Endothelial cell of umbilical vein (primary cell): Measurements from ENCODE around the gene SH3PXD2A. TPM values are rescaled to one million over a fixed set of nuclear protein-coding genes. Genes with fewer than 3 reads are reported as not detected.

ENCODE experiments used
- BruUV-seq: library from RNA; stranded (reverse); fragments of 400-500 nt; replicated peaks from 2 replicates; lab custom pipeline; 2021; lab: Mats Ljungman, UMichigan
- CTCF ChIA-PET: fragments of 300-600, 350-600 bp; sonication (Branson Sonifier 250); formaldehyde crosslinking; loops from one replicate; lab custom pipeline; 2021; ENCODE audit warnings: antibody characterized with exemption, inconsistent platforms; lab: Charles Lee
- POLR2A ChIA-PET: fragments of 300-600, 350-600 bp; sonication (Branson Sonifier 250); formaldehyde crosslinking; loops from one replicate; lab custom pipeline; 2021; ENCODE audit warnings: antibody characterized with exemption, inconsistent platforms; lab: Charles Lee
- DNase-seq: peaks from one replicate; pipeline ENCODE4 v3.0.0-alpha.2; 2011; ENCODE audit warnings: low read depth, low spot score
- FAIRE-seq: peaks from 2 replicates; lab custom pipeline; 2011; peaks lifted over from hg19 to GRCh38; lab: Jason Lieb, UNC
- H2AFZ ChIP-seq: 2 replicates; pipeline ENCODE4 v1.6.0; 2012; ENCODE audit warnings: low read depth, low read length, control low read depth, inconsistent platforms
- H3K27ac ChIP-seq: 2 replicates; pipeline ENCODE4 v1.5.1; 2011; ENCODE audit warnings: low read depth, mild to moderate bottlenecking, control low read depth, low read length, moderate library complexity; ENCODE audit not compliant: insufficient read depth
- H3K27me3 ChIP-seq, 2 experiments: 2 replicates each; pipeline versions ENCODE4 v1.6.0 to v1.6.1; 2011; ENCODE audit warnings: low read length in 2 of 2, mixed read lengths in 1 of 2; ENCODE audit not compliant: control insufficient read depth in 2 of 2, insufficient read depth in 2 of 2
- H3K36me3 ChIP-seq, 2 experiments: 2 replicates in 1 of 2; 3 replicates in 1 of 2; pipeline ENCODE4 v1.5.1; 2011; ENCODE audit warnings: low read length in 2 of 2, mild to moderate bottlenecking in 1 of 2, moderate library complexity in 1 of 2; ENCODE audit not compliant: control insufficient read depth in 2 of 2, insufficient read depth in 2 of 2; ENCODE audit errors: extremely low read depth in 1 of 2
- H3K4me1 ChIP-seq: 3 replicates; pipeline ENCODE4 v1.5.1; 2011; ENCODE audit warnings: mild to moderate bottlenecking, low read length; ENCODE audit not compliant: control insufficient read depth, insufficient read depth; ENCODE audit errors: extremely low read depth
- H3K4me2 ChIP-seq: 2 replicates; pipeline ENCODE4 v1.6.1; 2011; ENCODE audit warnings: low read length, control low read depth, mixed read lengths; ENCODE audit not compliant: insufficient read depth
- H3K4me3 ChIP-seq, 3 experiments: fragments of 200-600 bp in 1 of 3; sonication (generic), shearing (Covaris generic) in 1 of 3; replicated peaks in 1 of 3; 2 replicates each; pipeline ENCODE4 v1.5.1; 2011 to 2016; ENCODE audit warnings: control low read depth in 3 of 3, low read length in 3 of 3, mild to moderate bottlenecking in 2 of 3, inconsistent platforms in 1 of 3, low read depth in 1 of 3, moderate library complexity in 1 of 3; ENCODE audit not compliant: insufficient read depth in 1 of 3
- H3K79me2 ChIP-seq: 2 replicates; pipeline ENCODE4 v1.6.0; 2012; ENCODE audit warnings: low read length, inconsistent platforms; ENCODE audit not compliant: control insufficient read depth, insufficient read depth
- H3K9ac ChIP-seq: replicated peaks from 2 replicates; pipeline ENCODE3; 2011; ENCODE audit warnings: low read length, control low read depth; ENCODE audit not compliant: insufficient read depth; ENCODE audit errors: extremely low read depth
- H3K9me1 ChIP-seq: replicated peaks from 3 replicates; pipeline ENCODE4 v1.6.0; 2011; ENCODE audit warnings: mild to moderate bottlenecking, low read length; ENCODE audit not compliant: control insufficient read depth, insufficient read depth; ENCODE audit errors: extremely low read depth
- H3K9me3 ChIP-seq: replicated peaks from 2 replicates; pipeline ENCODE4 v1.5.1; 2012; ENCODE audit warnings: low read length, inconsistent platforms; ENCODE audit not compliant: control insufficient read depth, insufficient read depth
- H4K20me1 ChIP-seq: replicated peaks from 2 replicates; pipeline ENCODE3; 2011; ENCODE audit warnings: mild to moderate bottlenecking, low read length; ENCODE audit not compliant: control insufficient read depth, insufficient read depth; ENCODE audit errors: extremely low read depth
- EZH2 ChIP-seq: IDR thresholded peaks from 2 replicates; pipeline ENCODE4 v1.6.1; 2012; ENCODE audit warnings: borderline replicate concordance, low read depth, mild to moderate bottlenecking, moderate library complexity, low read length, inconsistent platforms; ENCODE audit not compliant: severe bottlenecking
- MYC ChIP-seq: IDR thresholded peaks from one replicate; pipeline ENCODE4 v1.6.1; 2011; ENCODE audit warnings: mild to moderate bottlenecking, low read depth, low read length
- POLR2A ChIP-seq: IDR thresholded peaks from 2 replicates; pipeline ENCODE4 v1.6.1; 2012; ENCODE audit warnings: low read depth, mild to moderate bottlenecking, control low read depth, low read length
- dilution Hi-C: fragments of 300-500 bp; cut with MboI; formaldehyde crosslinking; loops from one replicate; pipeline ENCODE4 v1.15.0; 2019; ENCODE audit warnings: low sequenced_read_pairs; ENCODE audit not compliant: extremely low pct_ligation_motif_present
- intact Hi-C: fragments of 100-400 bp; cut with micrococcal nuclease; formaldehyde crosslinking; loops from one replicate; pipeline ENCODE4 v1.10.0; 2022
- polyA plus RNA-seq, 4 experiments: library from polyadenylated mRNA; depleted of rRNA in 3 of 4; stranded (reverse) in 3 of 4; unstranded in 1 of 4; fragments of >200 nt; gene quantifications; 2 replicates each; pipeline versions ENCODE4 v1.2.1 to v1.2.3, GENCODE V29; 2011 to 2012; ENCODE audit warnings: missing spikeins in 1 of 4
- total RNA-seq: library from RNA; stranded (reverse); gene quantifications from 2 replicates; pipeline ENCODE4 v1.2.3, GENCODE V29; 2021

SH3PXD2A gene
- total and polyA plus RNA-seq, 2 donors (not counting 3 experiments of a cell fraction or from before 2014, with no cell fraction given) = 1.4 to 5.1 TPM

GRCh38 chr10:103703941-103704919, 151.1 kb downstream of the SH3PXD2A start:
- dilution Hi-C loops = loop anchor here (25.0 kb wide), 1 partner anchor 158 kb away; the partner anchor contains the start of gene SH3PXD2A
- no peaks in the 10 kb centered on the region for H3K36me3 ChIP-seq
- H3K9ac ChIP-seq = no peak overlapping the region
- H3K27me3 ChIP-seq = no peaks in the 10 kb centered on the region
- H3K4me2 ChIP-seq = no peak overlapping the region
- BruUV-seq = no TSS peak
- H3K4me3 ChIP-seq = no peak overlapping the region
- no peaks in the 10 kb centered on the region for H3K79me2 ChIP-seq
- intact Hi-C loops = no loop called here
- H3K9me1 ChIP-seq = no peaks in the 10 kb centered on the region
- TF ChIP-seq MYC = no peak
- no peak for TF ChIP-seq EZH2
- no peak for TF ChIP-seq POLR2A
- ChIA-PET CTCF (interaction anchor here (0.7 to 2.2 kb wide), 6 partner anchors 8 to 144 kb away, joined by 3 to 15 read pairs (median 3); no protein-coding TSS in a partner anchor), POLR2A (no interaction called here)
- H3K27ac ChIP-seq = no peak overlapping the region
- no peaks in the 10 kb centered on the region for H3K9me3 ChIP-seq
- H3K4me1 ChIP-seq = no peaks in the 10 kb centered on the region
- no peak for FAIRE-seq
- H4K20me1 ChIP-seq = no peaks in the 10 kb centered on the region
- DNase-seq = no peak
- H2AFZ ChIP-seq = no peak overlapping the region

- dilution Hi-C loops = loop anchor here (25.0 kb wide), 1 partner anchor 161 kb away; the partner anchor contains the start of gene SH3PXD2A
- Histone ChIP-seq H2AFZ (no peak overlapping the region), H3K4me3 (no peak overlapping the region), H3K4me2 (no peak overlapping the region), H3K9me3 (no peaks in the 10 kb centered on the region), H3K9ac (no peak overlapping the region), H4K20me1 (no peaks in the 10 kb centered on the region), H3K36me3 (no peaks in the 10 kb centered on the region), H3K4me1 (peaks cover 9% of the 10 kb centered on the region), H3K27ac (no peak overlapping the region), H3K27me3 (no peaks in the 10 kb centered on the region), H3K79me2 (no peaks in the 10 kb centered on the region), H3K9me1 (no peaks in the 10 kb centered on the region)
- no peak for TF ChIP-seq EZH2
- BruUV-seq = no TSS peak
- CTCF ChIA-PET = interaction anchor here (1.2 to 2.2 kb wide), 3 partner anchors 11 to 97 kb away, joined by 3 to 15 read pairs (median 14); no protein-coding TSS in a partner anchor
- FAIRE-seq (no peak), DNase-seq (no peak)
- POLR2A ChIA-PET = no interaction called here
- intact Hi-C loops = no loop called here
Measured at GRCh38 chr10:103701380-103702222, 153.8 kb downstream of the SH3PXD2A start.
